GM19372 (cell line): Measurements from ENCODE around the gene EDN3.

ENCODE experiments used
- ATAC-seq: cut with Tn5 transposase; IDR thresholded peaks from one replicate; pipeline ENCODE4 v1.9.1; 2021; ENCODE audit warnings: mild to moderate bottlenecking, low read depth, moderate library complexity; ENCODE audit not compliant: unreplicated experiment

EDN3 gene

DNA sequence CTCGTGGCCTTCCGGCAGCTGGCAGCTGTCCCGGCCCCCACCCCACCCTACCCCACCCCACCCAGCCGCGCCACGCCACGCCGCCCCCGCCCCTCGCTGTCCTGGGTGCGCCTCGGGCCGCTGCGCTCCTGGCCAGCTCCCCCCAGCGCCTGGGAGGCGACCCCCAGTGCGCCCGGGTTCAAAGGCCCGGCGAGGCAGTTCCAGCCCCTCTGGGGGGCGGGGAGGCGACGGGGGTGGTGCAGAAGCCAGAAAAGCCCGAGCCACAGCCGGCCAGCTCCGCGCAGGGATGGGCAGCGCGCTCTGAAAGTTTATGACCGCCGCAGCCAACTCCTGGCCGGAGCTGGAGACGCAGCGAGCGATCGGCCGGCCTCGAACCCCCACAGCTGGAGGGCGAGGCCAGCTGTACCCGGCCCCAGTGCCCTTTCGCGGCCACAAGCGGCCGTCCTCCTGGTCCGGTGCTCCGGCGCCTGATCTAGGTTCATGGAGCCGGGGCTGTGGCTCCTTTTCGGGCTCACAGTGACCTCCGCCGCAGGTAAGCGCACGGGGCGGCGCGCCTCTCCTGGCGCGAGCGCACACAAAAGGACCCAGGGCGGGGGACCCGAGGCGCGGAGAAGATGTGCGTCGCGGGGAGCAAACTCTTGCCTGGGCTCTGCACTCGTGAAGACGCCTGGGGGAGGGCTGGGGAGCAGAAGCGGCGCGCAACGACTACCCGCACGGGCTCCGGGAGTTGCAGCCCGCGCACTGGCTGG, at the start of gene EDN3:
Gene EDN3, plus strand, starts transcription at position 279 of the 749 bp plus-strand sequence. Its CDS starts 202 bp downstream, at position 481.
- ATAC-seq, result no peak

DNA sequence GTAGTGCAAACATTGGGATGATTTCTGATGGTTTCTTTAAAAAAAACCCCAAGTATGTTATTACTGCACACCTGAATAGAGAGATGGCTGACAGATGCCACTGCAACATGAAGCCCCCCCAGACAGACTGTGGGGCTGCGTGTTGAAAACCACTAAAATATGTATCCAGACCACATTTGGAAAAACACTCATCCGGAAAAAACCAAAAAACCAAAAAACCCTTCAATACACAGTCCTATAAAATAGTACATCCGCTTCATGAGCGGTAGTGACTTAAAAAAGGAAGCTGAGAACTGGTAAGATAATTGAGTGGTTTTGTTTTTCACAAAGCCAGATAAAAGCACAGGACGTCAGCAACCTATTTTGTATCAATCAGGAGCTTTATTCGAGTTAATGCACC, 47.1 kb upstream of the EDN3 start:
- no peak for ATAC-seq

- ATAC-seq, result no peak
Observed at GRCh38 chr20:59253779-59254319, 46.6 kb upstream of the EDN3 start.

- no peak for ATAC-seq
Observed at GRCh38 chr20:59255256-59255655, 45.2 kb upstream of the EDN3 start.

DNA sequence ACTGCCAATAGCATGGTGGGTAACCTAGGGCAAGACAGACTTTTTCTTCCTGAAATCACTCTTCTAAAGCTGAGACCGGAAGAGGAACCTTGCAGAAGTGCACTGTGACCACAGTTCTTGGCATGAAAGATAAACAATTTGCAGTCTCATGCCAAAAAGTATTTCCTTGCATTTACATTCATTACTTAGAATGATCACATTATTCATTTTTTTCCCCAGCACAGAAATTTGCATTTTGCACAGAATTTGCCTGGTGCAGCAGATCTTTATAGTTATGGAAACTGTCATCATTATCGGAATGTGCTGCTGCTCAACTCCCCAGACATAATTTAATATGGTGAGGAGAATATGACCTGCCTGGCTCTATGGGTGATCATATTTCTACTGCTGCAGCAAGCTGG, 42.2 kb upstream of the EDN3 start:
- ATAC-seq, result no peak

- no peak for ATAC-seq
Observed at GRCh38 chr20:59259946-59260345, 40.5 kb upstream of the EDN3 start.

- no peak for ATAC-seq
Observed at GRCh38 chr20:59265298-59265697, 35.1 kb upstream of the EDN3 start.

DNA sequence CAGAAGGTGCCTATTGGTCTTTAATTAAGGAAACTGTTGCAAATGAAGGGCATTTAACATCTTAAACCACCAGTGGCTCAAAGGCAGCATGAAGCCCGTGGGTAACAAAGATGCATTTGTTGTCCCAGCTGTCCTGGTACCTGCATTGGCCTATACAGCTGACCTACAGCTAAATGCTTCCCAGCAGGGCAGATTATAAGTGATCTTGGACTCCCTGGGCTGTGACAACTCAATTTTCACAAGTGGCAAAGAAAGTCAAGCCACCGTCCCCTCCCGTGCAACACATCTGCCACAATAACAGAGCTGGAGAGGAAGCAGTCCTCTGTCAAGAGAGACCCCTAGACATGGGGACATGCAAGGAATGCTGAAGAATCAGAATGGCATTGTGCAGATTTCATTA, 31.5 kb upstream of the EDN3 start:
- no peak for ATAC-seq

DNA sequence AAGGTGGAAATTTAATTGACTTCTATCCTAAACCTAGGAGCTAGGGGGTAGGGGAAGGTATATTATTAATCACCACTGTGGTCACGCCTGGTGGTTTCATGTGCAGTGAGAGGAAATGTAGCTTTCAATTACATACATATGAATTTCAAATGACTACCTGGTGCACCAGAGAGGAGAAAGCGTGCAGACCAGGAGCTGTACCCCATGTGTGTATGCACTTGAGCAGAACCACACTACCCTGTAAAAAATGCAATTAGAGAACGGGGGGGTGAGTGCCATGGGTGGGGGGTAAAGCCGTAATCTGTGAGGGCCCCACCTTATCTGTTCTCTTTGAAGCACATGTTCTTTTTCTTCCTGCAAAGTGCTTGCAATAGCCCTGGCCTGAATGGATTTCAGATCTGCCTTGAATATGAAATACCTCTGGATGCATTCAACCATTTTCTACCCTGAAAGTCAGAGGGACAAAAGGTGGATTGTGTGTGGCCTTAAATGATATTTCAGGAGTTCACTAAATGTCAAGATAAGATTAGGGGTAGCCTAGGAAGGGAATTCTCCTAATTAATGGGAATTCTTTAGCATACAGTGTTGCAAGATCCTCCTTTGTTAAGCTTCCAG, 30.9 kb upstream of the EDN3 start:
- no peak for ATAC-seq

DNA sequence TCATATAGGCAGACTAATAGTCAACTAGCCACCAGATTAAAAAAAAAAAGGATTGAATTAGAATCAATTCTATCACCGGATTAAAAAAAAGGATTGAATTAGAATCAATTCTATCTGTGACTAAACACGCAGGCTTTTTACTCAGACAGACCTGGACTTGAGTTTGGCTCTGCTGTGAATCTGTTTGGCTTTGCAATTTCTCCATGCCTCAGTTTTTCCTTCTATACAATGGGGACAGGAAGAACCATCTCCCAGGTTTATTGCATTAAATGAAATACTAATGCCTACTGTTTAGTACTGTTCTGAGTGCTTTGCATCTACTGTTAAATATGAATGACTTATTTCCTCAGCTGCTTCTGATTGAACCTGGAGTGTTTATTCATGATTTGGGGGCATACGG, 30.0 kb upstream of the EDN3 start:
- no peak for ATAC-seq

GRCh38 chr20:59273739-59274357, 26.6 kb upstream of the EDN3 start:
- no peak for ATAC-seq

DNA sequence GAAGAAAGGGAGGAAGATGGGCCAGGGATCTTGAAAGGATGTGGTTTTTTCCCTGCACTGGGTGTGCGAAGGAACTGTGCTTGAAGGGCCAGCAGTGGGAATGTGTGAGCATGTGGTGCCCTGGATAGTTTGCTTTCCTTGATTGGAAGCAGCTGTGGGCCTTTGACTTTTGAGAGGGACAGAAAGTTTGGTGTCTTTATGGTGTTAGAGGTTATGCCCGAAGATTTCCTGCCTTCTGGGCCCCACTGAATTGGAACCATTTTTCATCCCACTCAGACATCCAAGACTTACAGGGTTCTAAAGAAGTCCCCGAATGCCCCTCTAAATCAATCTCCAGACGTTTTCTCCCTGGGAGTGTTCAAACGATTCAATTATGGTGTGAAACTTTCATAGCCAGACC, 23.5 kb upstream of the EDN3 start:
- no peak for ATAC-seq

DNA sequence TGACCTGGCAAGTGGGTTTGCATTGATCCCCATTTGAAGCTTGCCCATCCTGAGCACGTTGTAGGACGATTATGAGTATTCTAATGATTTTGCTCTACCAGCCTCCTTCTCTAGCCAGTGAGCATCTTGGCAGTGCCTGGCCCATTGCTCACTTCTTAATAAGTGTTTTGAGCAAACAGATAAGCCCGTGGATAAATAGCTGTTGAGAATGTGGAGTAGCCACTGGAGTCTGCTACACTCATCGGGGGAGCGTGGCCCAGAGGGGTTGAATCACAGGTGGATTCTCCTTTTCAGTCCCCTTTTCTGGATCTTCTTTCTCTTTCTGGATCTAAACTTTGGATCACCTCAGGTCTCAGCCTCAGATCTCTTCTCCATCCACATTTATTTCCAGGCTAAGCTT, 15.9 kb upstream of the EDN3 start:
- ATAC-seq, result no peak

GRCh38 chr20:59289994-59290393, 10.4 kb upstream of the EDN3 start:
- ATAC-seq, result no peak

- ATAC-seq, result no peak
Observed at GRCh38 chr20:59291740-59292383, 8.5 kb upstream of the EDN3 start.

DNA sequence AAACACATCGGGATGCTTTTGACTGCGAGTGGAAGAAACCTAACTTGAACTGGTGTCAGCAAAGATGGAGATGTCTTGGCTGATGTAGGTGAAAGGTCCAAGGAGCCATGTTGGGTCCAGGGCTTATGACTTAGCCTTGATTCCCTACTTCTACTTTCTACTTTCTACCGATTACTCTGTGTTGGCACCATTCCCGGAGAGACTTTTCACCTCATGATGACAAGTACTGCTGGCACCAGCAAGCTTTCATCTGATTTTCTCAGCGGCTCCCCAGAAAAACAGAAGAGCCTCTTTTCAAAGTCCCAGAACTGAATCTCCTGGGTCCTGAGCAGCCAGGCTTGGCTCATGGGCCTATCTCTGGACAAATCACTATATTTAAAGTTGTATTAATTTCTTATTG, 4.9 kb upstream of the EDN3 start:
- ATAC-seq, result no peak

GRCh38 chr20:59297686-59298085, 2.7 kb upstream of the EDN3 start:
- no peak for ATAC-seq

DNA sequence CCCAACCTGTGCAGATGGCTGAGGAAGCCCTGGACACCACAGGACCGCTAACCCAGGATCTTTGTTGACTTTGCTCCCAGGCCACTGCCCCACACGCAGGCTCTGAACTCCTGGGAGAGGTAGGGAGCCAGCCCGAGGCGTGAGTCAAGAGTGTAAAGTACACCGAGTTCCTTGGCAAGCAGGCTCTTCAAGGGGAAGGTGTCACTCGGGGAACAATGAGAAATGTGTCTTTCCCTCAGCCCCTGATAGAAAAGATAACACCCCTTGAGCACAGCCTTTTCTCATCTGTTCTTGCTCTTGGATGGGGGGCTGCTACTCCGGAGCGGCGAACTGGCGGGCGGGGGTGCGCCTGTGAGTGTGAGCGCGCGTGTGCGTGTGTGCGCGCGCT, 472 bp upstream of the EDN3 start:
- ATAC-seq, result no peak

- ATAC-seq, result no peak
Observed at GRCh38 chr20:59301343-59302007, 1.1 kb downstream of the EDN3 start.

GRCh38 chr20:59305908-59306655, 5.7 kb downstream of the EDN3 start:
- no peak for ATAC-seq
